ENCODE data around the gene DHRS4L2.
"Not testable (repeated sequence)": the region's sequence is repeated elsewhere in the genome, so short reads cannot be mapped to it uniquely, and the experiment has no call there.

DNA sequence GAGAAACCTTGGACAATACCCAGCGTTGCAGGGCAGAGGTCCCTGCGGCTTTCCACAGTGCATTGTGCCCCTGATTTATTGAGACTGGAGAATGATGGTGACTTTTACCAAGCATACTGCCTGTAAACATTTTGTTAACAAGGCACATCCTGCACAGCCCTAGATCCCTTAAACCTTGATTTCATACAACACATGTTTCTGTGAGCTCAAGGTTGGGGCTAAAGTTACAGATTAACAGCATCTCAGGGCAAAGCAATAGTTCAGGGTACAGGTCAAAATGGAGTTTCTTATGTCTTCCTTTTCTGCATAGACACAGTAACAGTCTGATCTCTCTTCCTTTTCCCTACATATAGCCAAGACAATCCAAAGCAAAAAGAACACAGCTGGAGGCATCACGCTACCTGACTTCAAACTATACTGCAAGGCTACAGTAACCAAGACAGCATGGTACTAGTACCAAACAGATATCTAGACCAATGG, 36.2 kb downstream of the DHRS4L2 start:
- TF ChIP-seq, protein P1, sequence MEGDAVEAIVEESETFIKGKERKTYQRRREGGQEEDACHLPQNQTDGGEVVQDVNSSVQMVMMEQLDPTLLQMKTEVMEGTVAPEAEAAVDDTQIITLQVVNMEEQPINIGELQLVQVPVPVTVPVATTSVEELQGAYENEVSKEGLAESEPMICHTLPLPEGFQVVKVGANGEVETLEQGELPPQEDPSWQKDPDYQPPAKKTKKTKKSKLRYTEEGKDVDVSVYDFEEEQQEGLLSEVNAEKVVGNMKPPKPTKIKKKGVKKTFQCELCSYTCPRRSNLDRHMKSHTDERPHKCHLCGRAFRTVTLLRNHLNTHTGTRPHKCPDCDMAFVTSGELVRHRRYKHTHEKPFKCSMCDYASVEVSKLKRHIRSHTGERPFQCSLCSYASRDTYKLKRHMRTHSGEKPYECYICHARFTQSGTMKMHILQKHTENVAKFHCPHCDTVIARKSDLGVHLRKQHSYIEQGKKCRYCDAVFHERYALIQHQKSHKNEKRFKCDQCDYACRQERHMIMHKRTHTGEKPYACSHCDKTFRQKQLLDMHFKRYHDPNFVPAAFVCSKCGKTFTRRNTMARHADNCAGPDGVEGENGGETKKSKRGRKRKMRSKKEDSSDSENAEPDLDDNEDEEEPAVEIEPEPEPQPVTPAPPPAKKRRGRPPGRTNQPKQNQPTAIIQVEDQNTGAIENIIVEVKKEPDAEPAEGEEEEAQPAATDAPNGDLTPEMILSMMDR (IDR thresholded peaks at IDR 0.05; ENCODE audit: low read depth, low read length, missing input control): not testable (repeated sequence)
- TF ChIP-seq TAF1 (conservative IDR thresholded peaks at IDR 0.05); GABPA (IDR thresholded peaks at IDR 0.05 in 1 of 2, conservative IDR thresholded peaks at IDR 0.05 in 1 of 2); YY1 (IDR thresholded peaks at IDR 0.05); RAD21 (IDR thresholded peaks at IDR 0.05): not testable (repeated sequence)
- TF ChIP-seq, protein P2, sequence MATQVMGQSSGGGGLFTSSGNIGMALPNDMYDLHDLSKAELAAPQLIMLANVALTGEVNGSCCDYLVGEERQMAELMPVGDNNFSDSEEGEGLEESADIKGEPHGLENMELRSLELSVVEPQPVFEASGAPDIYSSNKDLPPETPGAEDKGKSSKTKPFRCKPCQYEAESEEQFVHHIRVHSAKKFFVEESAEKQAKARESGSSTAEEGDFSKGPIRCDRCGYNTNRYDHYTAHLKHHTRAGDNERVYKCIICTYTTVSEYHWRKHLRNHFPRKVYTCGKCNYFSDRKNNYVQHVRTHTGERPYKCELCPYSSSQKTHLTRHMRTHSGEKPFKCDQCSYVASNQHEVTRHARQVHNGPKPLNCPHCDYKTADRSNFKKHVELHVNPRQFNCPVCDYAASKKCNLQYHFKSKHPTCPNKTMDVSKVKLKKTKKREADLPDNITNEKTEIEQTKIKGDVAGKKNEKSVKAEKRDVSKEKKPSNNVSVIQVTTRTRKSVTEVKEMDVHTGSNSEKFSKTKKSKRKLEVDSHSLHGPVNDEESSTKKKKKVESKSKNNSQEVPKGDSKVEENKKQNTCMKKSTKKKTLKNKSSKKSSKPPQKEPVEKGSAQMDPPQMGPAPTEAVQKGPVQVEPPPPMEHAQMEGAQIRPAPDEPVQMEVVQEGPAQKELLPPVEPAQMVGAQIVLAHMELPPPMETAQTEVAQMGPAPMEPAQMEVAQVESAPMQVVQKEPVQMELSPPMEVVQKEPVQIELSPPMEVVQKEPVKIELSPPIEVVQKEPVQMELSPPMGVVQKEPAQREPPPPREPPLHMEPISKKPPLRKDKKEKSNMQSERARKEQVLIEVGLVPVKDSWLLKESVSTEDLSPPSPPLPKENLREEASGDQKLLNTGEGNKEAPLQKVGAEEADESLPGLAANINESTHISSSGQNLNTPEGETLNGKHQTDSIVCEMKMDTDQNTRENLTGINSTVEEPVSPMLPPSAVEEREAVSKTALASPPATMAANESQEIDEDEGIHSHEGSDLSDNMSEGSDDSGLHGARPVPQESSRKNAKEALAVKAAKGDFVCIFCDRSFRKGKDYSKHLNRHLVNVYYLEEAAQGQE (IDR thresholded peaks at IDR 0.05): not testable (repeated sequence)
- TF ChIP-seq, protein P3, sequence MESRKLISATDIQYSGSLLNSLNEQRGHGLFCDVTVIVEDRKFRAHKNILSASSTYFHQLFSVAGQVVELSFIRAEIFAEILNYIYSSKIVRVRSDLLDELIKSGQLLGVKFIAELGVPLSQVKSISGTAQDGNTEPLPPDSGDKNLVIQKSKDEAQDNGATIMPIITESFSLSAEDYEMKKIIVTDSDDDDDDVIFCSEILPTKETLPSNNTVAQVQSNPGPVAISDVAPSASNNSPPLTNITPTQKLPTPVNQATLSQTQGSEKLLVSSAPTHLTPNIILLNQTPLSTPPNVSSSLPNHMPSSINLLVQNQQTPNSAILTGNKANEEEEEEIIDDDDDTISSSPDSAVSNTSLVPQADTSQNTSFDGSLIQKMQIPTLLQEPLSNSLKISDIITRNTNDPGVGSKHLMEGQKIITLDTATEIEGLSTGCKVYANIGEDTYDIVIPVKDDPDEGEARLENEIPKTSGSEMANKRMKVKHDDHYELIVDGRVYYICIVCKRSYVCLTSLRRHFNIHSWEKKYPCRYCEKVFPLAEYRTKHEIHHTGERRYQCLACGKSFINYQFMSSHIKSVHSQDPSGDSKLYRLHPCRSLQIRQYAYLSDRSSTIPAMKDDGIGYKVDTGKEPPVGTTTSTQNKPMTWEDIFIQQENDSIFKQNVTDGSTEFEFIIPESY (IDR thresholded peaks at IDR 0.05): not testable (repeated sequence)
- TF ChIP-seq HNF4A (conservative IDR thresholded peaks at IDR 0.05): peak; percentile 27 to 35
